Measurements from ENCODE around the gene POU6F2.

POU6F2 gene

GRCh38 chr7:39304668-39305405 is 327.1 kb downstream of the POU6F2 start:
- no peak for DNase-seq (ENCODE audit: low read depth)

GRCh38 chr7:39306016-39306570 is 328.4 kb downstream of the POU6F2 start:
- DNase-seq (ENCODE audit: low read depth) = no peak

- no peak for DNase-seq (ENCODE audit: low read depth)
Measured at GRCh38 chr7:39310699-39311098, 333.0 kb downstream of the POU6F2 start.

DNA sequence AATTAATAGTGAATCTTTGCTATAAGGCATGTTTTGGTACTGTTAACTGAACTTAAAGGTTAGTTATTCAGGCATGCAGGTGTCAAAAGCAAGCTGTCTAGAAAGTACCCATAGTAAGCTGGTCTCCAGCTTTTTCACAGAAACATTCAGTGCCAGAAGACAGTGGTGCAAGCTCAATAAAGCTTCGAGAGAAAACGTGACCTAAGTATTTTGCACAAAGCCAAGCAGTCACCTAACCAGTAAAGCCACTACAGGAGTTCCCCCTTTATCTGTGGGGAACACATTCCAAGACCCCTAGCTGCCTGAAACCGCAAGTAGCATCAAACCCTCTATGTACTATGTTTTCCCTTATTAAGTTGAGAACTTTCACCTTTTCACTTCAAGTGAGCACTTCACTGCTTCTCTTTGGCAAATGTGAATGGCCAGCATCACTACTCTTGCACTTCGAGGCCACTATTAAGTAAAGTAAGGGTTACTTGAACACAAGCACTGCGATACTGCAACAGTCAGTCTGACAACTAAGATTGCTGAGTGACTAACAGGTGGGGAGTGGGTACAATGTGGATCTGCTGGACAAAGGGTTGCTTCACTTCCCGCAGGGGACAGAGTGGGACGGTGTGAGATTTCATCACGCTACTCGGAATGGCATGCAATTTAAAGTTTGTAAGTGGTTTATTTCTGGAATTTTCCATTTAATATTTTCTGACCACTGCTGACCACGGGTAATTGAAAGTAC is 334.7 kb downstream of the POU6F2 start:
- DNase-seq (ENCODE audit: low read depth) = no peak

- DNase-seq (ENCODE audit: low read depth) = no peak
Measured at GRCh38 chr7:39313376-39313775, 335.7 kb downstream of the POU6F2 start.

DNA sequence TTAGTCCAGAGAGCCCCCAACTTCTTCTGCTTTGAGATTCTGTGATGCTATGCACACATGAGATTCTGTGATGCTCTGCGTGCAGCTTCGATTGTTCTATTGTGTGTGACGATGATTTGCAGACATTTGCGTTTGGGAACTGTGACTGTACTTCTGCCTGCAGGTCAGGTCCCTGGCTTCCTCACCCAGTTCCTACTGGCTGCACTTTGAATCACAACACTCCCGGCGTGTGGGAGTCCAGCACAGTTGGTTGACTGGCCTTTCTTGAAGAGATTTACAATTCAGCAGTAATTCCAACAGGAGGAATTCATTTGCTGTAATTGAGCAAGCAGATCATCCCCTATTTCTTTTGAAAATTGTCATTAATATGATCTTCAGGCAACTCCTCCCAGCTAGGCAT is 336.3 kb downstream of the POU6F2 start:
- no peak for DNase-seq (ENCODE audit: low read depth)

DNA sequence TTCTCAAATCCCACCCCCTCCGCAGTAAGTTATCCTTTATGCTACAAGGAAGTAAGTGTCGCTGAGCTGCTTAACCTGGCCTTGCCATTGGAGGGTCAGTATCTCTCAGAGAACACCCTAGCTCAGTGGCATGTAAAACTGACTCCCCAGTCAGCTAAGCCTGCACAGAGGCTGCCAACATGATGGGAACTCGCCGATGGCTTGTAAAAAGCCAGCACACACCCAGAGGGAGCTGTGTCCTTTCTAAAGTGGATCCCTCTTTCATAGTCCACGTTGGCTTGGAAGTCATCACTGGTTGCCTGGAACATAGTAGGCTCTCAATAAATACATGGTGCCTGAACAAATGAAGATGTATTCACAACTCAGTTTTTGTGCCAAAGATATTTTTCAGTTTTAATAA is 339.4 kb downstream of the POU6F2 start:
- DNase-seq (ENCODE audit: low read depth) = no peak

DNA sequence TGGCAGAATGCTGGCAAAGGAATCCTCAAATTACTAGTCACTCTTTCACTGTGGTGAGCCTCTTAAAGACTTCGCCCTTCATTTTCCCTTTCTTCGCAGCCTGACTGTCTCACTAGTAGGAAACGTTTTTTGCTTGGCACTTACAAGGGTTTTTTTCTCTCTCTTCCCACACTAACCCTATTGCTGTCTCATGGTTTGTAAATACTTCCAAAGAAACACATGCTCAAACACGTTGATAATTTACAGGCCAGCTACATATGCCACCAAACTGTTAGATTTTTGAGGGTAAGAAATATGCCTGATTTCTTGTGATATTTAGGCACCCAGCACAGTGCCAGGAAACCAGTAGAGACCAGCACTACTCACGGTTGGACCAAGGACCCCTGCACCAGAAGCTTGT is 340.2 kb downstream of the POU6F2 start:
- no peak for DNase-seq (ENCODE audit: low read depth)

- DNase-seq (ENCODE audit: low read depth) = no peak
Measured at GRCh38 chr7:39321245-39321644, 343.5 kb downstream of the POU6F2 start.

DNA sequence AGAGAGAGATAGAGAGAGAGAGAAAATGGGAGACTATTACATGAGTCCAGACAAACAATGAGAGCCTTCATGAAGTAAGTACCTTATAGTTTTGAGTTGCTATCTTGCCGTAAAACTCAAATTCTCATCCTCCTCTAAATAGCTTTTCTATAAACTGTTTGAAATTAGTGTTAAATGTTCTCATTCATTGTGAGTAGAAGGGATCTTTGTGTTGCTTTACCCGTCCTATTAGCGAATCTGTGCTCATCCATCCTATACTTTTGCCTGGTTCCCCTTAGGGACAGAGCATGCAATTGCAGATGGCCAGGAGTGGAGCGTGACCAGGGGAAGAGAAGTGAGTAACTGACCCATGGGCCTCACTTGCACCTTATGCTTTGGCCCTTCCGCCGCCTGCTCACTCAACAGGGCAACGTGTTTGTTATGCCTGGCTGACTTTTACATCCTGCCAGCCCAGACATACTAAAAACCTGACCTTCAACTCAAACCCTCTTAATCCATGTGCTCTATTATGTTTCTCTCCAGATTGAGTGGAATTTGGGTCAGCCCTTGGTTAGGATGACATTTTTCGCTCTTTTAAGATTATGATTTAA is 344.3 kb downstream of the POU6F2 start:
- no peak for DNase-seq (ENCODE audit: low read depth)

DNA sequence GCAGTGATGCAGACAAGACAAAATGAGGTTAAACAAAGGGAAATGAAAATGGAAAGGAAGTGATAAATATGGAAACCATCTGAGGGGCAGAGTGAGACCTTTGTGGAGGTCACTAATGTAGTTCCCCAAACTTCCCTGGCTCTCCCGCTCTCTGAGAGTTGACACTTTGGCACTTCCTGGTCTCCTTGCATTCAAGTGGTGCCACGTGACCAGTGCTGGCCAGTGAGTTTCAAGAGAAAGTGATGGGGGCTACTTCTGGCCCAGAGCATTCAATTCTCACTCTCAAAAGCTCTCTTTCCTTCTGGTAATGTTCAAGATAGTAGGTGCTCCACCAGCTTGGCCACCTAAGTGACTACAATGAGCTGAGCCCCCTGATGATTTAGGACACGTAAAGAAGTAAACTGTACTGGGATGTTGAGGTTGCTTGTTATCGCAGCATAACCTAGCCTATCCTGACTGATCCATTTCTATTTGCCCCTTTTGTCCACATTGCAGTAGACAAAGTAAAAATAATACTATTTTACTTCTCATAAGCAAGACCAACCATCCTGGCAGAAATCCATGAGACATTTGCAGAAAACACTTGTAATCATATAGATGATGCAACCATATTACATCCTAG is 346.5 kb downstream of the POU6F2 start:
- DNase-seq (ENCODE audit: low read depth) = no peak

GRCh38 chr7:39331607-39332006 is 353.9 kb downstream of the POU6F2 start:
- DNase-seq (ENCODE audit: low read depth) = peak; percentile 7

DNA sequence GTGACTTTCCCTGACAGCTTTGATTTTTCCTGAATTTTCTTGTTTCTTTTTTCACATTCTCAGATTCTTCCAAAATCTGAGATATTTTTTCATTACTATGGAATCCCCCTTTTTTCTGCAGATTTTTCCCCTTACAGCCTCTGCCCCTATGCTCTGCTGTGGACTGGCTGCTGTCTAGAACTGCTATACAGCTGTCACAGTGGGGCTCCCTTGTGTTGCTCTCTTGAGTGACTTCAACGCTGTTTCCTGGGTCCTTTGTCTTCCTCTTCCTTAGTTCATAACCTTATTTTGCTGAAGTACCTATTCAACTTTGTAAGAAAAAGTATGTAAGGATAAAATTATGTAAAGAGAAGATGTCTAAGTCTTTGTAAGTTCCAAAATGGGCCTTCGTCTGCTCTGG is 354.4 kb downstream of the POU6F2 start:
- DNase-seq (ENCODE audit: low read depth) = no peak

- no peak for DNase-seq (ENCODE audit: low read depth)
Measured at GRCh38 chr7:39333701-39334100, 356.0 kb downstream of the POU6F2 start.

GRCh38 chr7:39336442-39336841 is 358.7 kb downstream of the POU6F2 start:
- DNase-seq (ENCODE audit: low read depth) = no peak

GRCh38 chr7:39338716-39339115 is 361.0 kb downstream of the POU6F2 start:
- DNase-seq (ENCODE audit: low read depth) = no peak

DNA sequence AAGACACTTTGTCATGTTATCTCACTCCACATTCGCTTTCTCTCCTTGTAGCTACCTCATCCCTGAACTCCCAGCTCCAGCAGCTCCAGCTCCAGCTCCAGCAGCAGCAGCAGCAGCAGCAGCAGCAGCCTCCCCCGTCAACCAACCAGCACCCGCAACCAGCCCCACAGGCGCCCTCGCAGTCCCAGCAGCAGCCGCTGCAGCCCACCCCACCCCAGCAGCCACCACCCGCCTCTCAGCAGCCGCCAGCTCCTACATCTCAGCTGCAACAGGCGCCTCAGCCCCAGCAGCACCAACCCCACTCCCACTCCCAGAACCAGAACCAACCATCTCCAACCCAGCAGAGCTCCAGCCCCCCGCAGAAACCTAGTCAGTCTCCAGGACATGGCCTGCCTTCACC is 361.9 kb downstream of the POU6F2 start:
- no peak for DNase-seq (ENCODE audit: low read depth)

DNA sequence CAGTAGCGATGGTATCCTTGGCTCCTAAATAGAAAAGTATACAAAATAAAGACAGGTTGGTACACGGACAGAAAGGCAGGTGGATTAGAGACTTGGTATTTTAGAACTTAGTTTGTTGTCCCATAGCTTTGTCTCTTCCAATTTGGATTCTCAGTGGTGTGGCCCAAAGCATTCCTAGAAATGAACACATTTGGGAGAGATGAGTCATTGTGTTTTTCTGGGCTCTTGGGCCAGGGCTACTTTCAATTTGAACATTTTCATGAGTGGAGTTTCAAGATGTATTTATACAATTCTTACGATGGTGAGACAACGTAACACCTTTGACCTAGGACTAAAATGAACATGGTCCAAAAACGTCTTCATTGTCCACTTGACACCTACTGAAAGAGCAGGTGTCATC is 363.4 kb downstream of the POU6F2 start:
- no peak for DNase-seq (ENCODE audit: low read depth)

DNA sequence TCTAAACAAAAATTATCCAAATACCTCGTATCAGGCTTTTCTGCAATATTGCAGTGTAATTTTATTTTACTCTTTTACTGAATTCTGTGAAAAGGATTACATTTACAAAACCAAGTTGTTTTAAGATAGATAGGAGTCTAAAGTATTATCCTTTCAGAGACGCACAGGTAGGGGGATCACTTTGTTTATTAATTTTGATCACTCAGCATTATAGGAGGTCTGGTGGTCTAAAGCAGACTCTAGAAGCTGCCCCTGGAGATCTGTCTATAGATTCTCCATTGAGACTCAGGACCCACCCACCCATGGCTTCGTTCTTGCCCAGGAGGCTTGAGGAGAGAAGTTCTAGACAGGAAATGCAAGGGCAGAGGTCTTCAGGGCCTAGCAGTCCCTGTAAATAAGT is 365.1 kb downstream of the POU6F2 start:
- DNase-seq (ENCODE audit: low read depth) = no peak

DNA sequence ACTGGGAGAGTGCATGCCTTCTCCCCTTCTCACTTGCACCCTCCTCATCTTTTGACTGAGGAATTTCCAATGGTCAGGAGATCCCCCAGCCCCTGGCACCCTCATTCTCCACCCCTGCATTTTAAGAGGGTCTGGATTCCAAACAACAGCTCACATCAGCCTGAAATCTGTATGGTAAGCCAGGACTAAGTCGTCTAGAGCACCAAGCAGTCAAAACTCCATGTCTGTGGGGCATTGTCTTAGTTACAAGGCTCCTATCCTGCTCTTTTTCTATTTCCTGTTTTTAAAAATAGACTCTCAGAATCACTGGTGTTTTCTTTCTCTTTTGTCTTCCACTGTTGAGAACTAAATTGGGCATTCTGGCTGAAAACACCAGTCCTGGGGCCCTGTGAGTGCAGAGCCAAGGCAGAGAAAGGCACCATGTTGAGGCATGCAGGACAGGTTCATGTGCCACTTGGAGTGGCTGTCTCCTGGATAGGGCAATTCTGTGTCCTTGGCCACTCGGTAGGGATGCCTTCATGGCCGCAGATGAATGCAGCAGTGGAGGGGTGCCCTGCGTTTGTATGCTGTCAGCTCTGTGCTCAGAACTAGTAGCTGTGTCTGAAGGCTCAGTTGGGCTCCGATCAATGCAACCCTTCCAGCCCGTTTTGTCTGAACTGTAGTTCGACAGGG is 371.9 kb downstream of the POU6F2 start:
- DNase-seq (ENCODE audit: low read depth) = no peak

DNA sequence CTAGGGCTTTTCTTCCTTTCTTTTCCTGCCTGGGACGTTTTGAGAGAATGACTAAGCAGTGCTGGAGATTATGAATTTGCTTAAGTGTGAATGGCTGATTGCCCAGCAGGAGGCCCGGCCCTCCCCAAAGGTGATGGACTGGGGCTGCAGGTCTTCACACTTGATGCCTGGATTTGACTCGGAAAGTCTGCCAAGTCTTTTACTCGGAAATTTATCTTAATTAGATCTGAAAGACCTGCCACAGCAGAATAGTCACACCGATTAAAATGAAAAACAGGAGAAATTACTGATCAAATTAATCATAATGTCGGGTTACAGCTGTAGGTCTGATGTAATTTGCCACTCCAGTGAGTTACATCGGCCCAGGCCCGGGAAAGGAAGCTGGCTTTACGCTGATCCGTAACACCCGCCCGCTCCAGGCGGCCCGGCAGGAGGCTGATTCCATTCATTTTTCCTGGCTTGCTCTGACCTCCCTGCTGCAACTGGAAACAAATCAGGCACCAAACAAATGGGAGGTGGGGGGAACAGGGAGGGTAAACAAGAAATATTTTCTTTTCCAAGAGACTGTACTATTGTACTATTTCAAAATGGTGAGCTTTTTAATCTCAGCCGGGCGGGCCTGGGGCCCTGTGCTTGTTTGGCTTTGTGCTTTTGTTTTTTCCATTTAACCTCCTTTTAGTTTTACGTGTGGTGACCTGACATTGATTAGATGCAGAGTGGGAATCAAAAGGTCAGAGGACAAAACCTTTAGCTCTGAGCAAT is 376.1 kb downstream of the POU6F2 start:
- DNase-seq (ENCODE audit: low read depth) = no peak

Measured in GM04503 (cell line).